Measurements from ENCODE around the gene HBP1.
"Not testable (repeated sequence)": the region's sequence is repeated elsewhere in the genome, so short reads cannot be mapped to it uniquely, and the experiment has no call there.

Gene HBP1

GRCh38 chr7:107128748-107129147, 40.1 kb upstream of the HBP1 start:
- DNase-seq (ENCODE audit: low read depth), result no peak
- TF ChIP-seq CTCF (IDR thresholded peaks at IDR 0.05; ENCODE audit: control insufficient read depth, insufficient read depth, low read depth, low read length, missing control alignments), result no peak
- no peak overlapping the region for H3K4me3 ChIP-seq (ENCODE audit: control insufficient read depth, low read depth, low read length)

DNA sequence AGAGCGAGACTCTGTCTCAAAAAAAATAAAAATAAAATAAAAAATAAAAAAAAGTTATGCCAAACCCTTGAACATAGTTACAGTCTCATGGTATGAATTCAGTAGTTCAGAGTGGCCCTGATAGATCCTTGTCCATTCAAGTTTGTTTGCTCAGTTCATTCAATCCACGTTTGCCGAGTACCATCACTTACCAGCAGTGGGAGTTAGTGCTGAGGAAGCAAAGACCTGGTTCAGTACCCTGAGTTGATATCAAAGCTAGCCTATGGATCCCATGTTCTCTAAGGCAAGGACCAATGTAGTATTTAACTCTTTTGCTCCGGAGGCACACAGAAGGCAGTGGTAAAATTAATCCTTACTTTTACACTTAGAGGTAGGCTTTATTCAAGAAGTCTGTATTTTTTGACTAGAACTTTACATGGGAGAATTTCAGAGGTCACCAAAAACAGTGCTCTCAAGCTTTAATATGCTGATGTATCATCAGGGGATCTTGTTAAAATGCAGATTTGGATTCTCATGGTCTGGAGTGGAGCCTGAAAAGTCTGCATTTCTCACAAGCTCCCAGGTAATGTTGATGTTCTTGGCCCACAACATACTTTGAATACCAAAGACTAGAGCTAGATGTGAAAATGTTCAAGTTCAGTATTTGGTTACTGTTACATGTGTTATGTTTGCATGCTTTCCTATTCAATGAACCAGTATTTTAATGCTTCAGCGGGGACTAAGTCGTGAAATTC, 38.1 kb upstream of the HBP1 start:
- no peak for DNase-seq (ENCODE audit: low read depth)
- TF ChIP-seq CTCF (IDR thresholded peaks at IDR 0.05; ENCODE audit: control insufficient read depth, insufficient read depth, low read depth, low read length, missing control alignments), result peak; percentile 18
- H3K4me3 ChIP-seq (ENCODE audit: control insufficient read depth, low read depth, low read length), result no peak overlapping the region

DNA sequence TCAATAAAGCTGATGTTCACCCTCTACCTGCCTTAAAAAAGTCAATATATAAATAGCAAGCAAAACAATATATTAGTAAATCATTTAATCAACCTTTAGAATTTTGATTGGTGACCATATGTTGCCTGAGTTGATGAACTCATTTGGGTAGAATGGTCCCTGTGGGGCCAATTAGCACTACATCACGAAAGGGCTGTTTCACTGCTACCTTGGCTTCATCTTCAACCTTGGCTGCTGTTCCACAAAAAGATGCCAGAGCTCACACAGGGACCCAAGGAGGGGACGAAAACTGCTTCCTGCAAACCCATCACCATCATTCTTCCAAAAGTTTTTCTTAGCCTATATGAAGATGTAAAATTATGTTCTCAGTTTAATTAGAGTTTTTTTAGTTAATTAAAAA, 35.4 kb upstream of the HBP1 start:
- no peak for TF ChIP-seq CTCF (IDR thresholded peaks at IDR 0.05; ENCODE audit: control insufficient read depth, insufficient read depth, low read depth, low read length, missing control alignments)
- DNase-seq (ENCODE audit: low read depth), result no peak
- no peak overlapping the region for H3K4me3 ChIP-seq (ENCODE audit: control insufficient read depth, low read depth, low read length)

DNA sequence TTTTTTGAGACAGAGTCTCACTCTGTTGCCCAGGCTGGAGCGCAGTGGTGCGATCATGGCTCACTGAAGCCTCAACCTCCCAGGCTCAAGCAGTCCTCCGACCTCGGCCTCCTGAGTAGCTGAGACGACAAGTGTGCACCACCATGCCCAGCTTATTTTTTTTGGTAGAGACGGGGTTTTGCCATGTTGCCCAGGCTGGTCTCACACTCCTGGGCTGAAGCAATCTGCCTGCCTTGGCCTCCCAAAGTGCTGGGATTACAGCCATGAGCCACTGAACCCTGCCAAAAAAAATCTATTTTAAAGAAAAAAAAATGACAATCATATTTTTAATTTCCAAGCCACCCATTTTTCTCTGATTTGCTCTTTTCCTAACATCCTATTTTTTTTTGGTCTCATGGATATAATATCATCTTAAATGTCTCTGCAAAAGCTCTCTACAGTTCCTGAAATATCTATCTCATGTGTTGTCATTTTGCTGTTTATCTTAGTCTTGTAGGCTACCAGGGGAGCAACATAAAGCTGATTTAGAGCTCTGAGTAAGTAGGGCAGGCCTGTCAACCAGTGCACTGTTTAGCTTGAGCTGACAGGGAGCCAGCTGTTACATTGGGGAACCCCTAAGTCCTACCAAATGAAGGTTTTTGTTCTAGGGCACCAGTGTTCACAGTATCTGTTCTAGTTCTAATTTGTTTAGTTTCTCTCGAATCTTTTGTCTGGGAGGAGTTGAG, 29.9 kb upstream of the HBP1 start:
- H3K4me3 ChIP-seq (ENCODE audit: control insufficient read depth, low read depth, low read length), result no peak overlapping the region
- DNase-seq (ENCODE audit: low read depth), result no peak
- no peak for TF ChIP-seq CTCF (IDR thresholded peaks at IDR 0.05; ENCODE audit: control insufficient read depth, insufficient read depth, low read depth, low read length, missing control alignments)

GRCh38 chr7:107143875-107144274, 24.9 kb upstream of the HBP1 start:
- H3K4me3 ChIP-seq (ENCODE audit: control insufficient read depth, low read depth, low read length); DNase-seq (ENCODE audit: low read depth): not testable (repeated sequence)

- TF ChIP-seq CTCF (IDR thresholded peaks at IDR 0.05; ENCODE audit: control insufficient read depth, insufficient read depth, low read depth, low read length, missing control alignments), result no peak
- no peak overlapping the region for H3K4me3 ChIP-seq (ENCODE audit: control insufficient read depth, low read depth, low read length)
- DNase-seq (ENCODE audit: low read depth), result no peak
Observed at GRCh38 chr7:107145067-107145838, 23.6 kb upstream of the HBP1 start.

Data from AG09309 (cell line).